ELR (cell line): ENCODE measurements around the gene ITGB5.

Source experiments
- DNase-seq: peaks from one replicate; pipeline ENCODE4 v3.0.0-alpha.2; 2015; ENCODE audit warnings: low read depth

ITGB5 gene

DNA sequence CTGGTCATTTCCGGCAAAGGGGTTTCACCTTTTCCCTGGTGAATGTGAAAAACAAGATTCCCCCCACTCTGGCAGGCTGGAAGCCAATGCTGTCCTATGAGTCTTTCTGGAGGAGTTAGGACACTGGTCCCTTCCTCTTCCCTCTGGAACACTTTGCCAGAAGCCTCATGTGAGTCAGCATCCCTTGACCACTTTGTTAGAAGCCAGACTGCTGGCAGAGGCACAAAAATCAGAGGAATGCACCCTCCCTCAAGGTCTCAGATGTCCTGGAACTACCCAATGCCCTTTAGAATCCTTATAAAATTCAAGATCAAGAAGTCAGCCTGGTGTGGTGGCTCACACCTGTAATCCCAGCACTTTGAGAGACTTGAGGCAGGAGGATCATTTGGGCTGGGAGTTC, 26.6 kb downstream of the ITGB5 start:
- peak; percentile 98 for DNase-seq

DNA sequence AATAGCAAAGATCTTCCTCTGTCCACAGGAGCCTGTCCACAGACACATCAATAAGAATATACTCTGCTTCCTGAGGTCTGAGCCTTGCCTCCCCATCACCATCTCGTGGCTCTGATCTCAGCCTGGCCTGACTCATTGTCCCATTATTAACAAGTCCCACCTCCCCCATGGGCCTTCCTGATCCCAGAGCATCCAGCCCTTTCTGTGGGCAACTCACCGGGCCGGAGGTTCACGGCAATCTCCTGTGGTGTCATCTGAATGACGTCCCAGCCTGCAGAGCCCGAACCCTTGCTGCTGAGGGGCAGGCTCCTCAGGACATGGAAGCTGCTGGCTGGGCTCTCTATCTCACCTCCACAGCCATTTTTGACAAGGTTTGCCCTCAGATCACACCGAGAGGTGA, 28.1 kb downstream of the ITGB5 start:
- DNase-seq: peak; percentile 95

DNA sequence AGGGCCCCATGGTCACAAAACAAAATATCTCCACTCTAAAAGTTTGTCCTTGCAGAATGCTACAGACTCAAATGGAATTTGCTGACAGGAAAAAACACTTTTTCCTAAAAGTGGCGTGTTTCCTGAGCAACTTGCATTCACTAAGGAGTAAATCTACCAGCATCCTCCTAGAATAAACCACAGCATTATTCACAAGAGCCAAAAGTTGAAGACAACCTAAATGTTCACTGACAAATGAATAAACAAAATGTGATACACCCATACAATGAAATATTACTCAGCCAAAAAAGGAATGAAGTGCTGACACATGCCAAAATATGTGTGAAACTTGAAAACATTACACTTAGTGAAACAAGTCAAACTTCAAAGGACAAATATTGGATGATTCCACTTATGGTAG, 28.9 kb downstream of the ITGB5 start:
- DNase-seq: peak; percentile 63

DNA sequence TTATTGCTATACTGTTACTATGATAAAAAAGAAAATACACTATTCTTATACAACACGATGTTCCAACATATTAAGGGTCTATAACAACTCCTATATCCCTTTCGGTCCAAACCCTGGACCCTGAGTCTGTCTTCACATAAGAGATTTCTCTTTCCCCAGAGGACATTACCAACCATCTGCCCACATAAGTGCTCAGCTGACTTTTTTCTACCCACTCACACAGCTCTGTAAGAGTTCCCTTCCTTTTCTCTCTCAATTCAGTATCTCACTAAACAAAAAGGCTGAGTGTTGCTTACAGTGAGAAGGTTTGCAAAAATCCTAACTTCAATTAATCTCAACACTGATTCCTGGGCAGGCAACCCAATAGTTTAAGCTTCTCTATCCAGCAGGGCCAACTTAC, 30.5 kb downstream of the ITGB5 start:
- no peak for DNase-seq

DNA sequence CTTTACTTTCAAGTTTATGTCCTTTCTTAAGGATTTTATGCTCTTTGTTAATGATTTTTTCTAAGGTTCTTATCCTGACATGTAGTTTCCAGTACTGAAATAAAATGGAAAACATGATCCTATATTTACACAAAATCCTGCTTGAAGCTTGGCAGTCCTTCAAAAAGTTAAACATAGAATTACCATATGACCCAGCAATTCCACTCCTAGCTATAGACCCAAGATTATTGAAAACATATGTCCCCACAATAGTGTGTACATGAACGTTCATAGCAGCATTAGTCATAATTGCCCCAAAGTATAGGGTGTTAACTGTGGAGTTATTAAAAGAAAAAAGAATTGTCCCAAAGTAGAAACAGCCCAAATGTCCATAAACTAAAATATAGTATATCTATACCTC, 33.2 kb downstream of the ITGB5 start:
- peak; percentile 36 for DNase-seq

DNA sequence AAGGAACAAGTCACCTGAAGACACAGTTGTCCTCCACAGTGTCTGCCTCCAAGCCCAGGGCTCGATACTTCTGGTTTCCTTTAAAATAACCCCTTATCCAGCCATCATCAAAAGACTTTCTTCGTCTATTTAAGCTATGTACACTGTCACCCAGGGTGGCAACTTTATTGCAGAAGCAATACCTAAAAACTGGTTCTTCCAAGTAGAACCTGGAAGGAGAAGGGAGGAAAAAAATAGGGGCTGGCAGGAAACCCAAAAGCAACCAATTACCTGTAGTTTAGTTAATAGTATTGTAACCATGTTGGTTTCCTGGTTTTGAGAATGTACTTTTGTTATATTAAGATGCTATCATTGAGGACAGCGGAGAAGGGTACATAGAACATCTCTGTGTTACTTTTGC, 33.7 kb downstream of the ITGB5 start:
- no peak for DNase-seq

DNA sequence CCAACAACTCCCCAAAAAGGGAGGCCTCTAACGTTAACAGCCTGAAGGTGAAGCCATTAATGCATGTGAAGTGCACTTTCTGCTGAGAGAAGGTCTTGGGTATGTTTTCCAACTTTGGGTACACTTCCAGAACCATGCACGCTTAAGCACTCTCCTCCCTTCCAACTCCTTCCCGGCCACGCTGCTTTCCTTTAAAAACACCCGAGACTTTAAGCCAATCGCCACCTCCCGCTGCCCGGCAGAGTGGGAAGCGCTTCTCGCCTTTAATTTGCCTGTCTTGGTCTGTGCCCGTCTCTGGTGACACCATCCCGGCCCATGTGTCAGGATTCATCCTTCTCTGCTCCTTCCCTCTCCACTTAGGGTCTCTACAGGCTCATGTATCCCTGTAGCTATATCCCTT, 35.3 kb downstream of the ITGB5 start:
- DNase-seq: no peak

DNA sequence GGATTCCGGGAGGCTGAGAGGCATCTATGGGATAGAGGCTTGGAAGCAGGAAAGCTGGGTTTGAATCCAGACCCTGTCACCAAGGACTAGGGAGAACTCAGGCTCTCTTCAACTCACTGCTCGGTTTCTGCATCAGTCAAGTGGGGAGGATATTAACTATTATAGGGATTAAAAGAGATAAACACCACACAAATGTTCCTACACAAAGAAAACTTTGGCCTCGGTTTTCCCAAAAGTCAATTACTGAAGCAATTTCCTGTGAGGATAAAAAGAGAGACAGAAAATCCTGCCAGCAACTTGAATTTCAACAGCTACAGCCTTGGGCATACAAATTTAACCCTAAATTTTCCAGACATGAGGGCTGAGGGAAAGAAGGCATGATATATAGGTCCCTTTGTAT, 36.0 kb downstream of the ITGB5 start:
- DNase-seq: no peak

DNA sequence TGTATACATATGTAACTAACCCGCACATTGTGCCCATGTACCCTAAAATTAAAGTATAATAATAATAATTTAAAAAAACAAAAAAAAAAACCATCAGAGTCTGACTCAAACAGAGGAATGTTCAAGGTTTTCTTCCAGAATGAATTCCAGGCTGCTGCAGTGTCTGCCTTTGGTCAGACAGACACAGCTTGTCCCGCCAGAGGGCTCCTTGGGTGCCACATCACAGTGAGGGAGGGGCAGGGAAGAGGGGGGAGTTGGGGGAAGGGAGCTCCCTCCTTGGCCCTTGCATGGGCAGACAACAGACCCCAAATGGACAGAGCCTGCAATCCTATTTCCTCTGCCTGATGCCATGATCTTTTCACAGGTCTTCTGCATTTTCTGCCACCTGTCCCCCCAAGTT, 36.5 kb downstream of the ITGB5 start:
- DNase-seq: peak; percentile 59

DNA sequence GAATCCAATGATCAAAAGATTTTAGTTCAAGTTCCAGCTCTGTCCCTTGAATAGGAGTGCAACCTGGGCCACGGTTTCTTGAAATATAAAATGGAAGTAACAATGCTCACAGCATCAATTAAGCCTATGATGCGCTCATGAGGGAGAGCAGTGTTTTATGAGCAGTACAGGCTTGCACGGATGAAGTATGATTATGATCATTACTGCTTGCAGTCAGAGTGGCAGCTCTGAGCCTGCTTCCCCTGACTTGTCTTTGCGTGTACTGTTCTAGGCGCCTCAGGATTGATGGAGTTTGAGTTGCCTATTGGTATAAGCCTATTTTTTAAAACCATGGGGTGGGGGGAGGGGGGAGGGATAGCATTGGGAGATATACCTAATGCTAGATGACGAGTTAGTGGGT, 37.0 kb downstream of the ITGB5 start:
- DNase-seq: no peak

DNA sequence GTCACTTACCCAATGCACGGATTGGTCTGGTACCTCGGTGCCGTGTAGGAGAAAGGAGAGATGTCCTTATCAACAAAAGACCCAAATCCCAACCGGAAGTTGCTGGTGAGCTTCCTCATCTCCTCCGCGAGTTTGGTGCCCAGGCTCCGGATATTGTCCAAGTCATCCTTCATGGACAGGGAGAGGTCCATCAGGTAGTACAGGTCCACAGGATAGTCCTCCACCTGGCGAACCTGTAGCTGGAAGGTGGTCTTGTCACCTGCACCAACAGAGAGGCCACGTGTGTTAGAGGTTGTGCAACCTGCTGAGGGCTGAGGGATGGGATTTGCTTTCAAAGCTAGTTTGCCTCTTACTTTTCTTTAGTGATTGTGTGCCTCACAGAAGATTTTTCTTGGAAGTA, 38.9 kb downstream of the ITGB5 start:
- DNase-seq: no peak

DNA sequence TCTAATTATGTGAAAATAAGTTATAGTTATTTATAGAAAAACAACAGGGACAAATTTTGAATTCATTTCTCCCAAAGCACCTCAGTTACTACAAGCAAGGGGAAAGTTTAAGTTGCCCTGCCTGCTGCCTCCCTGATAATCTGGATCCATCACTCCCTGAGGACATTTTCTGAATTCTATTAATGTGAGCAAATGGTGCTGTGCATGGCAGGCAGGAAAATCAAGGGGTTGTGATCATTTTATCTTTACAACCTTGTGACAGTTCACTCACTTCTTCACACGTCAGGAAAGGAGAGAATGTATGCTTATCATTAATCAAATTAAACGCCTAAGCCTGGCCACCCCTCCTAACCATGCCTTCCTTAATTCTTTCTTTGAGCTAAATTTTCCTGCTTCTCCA, 39.3 kb downstream of the ITGB5 start:
- no peak for DNase-seq

DNA sequence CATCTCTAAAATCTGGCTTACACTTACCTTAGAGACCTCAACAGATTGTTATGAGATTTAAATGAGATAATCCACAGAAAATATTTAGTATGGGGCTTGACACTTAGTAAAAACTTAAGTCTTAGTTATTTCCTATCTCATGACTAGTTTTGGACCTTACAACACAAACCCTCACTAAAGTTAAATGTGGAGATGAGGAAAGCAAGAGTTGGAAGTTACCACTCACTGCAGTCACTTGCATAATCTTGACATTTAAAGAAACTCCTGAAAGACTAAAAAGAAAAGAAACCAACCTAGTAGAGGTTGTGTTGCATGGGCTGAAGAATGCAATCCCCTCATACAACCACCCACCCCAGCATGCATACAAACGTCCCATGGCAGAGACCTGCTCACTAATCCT, 40.1 kb downstream of the ITGB5 start:
- DNase-seq: no peak

DNA sequence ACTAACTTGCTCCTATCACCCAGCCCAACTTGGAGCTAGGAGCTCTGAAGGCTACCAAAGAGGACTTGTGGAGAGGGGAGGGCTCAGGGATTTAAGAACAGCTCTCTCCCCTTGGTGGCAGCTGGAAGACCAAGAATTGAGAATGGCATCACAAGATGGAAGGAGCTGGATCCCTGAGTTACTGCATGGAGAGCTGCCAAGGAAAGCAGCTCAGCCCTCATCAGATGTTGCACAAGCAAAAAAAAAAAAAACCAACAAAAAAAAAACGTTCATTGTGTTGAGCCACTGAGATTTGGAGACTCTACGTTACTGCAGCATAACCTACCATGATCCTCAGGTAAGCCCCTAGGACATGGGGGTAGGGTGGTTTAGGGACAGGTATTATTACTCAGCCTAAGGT, 41.0 kb downstream of the ITGB5 start:
- peak; percentile 49 for DNase-seq

DNA sequence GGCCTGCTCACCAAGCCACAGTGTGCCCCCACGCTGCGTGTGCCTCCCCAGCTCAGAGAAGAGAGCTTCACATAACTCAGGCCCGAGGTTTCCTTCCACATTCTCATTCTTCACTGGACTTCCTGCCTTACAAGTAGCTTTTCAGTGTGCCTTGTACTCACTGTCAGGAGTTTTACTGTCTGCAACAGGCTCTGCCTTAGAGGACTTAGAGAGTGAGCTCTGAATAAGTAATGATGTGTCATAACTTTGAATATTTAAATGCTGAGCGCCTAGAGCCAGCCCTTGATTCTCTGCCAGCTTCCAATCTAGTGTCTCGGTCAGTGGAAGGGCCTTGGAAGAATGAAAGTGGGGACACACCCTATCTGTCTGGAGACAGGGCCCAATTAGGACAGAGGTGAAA, 41.8 kb downstream of the ITGB5 start:
- peak; percentile 96 for DNase-seq

DNA sequence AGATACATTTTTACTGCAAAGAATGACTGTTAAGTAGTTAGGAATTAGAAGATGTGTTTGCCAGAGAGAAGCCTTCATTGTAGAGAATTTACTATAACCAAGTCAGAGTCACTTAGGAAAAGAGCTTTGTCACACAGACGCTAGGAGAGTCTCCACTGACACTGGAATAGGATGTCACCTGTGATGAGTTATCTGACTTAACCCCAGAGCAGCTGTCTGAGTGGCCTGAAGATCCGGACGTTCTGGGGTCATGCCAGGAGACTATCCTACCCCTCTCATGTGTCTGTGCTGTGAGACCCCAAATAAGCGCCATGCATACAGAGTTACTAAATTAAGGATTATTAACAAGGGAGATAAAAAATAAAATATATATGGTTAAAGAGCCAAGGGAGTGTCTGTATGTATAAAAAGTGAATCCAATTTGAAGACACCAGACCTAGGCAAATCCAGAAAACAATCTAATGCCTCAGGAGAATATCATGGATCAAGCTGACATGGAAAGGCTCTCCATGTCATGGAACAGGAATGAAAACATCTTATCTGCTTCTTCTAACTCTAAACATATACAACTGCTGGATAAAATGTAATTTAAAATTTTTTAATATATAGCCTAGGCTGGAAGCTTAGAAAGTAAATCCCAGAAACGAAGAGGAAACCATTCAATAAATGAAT, 43.5 kb downstream of the ITGB5 start:
- DNase-seq: no peak

DNA sequence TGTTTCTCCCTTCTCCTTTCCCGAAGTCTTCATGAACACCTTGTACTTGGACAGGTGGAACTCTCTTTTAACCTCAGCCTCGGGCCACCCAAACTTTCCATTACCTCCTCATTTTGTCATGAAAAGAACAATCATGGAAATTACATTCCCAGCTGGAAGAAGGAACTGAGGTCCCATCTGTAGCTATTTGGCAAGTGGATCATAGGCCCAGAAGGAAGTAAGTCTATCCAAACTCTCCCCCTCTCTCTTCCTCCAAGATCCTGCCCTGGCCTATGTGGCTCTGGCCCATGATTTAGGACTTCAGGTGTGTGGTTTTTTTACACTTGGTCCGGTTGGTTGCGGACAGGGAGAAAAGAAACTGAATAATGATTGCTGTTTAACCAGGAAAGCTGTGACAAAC, 44.1 kb downstream of the ITGB5 start:
- DNase-seq: no peak

DNA sequence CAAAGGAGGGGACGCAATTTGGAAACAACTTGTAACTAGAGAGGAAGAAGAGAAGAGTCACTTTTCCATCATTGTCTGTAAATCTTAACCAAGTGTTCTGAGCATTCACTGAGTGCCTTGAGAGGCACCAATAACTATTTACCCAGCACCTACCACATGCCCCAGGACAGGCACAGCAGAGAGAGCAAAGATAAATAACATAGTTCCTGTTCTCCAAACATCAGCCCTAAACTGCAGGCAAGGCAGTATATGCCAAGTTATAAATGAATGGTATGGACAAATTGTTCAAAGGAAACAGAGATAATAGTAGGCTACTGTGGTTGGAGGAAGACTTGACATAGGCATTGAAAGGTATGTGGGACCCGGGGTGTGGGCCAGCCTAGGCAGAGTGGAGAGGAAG, 45.6 kb downstream of the ITGB5 start:
- DNase-seq: no peak

DNA sequence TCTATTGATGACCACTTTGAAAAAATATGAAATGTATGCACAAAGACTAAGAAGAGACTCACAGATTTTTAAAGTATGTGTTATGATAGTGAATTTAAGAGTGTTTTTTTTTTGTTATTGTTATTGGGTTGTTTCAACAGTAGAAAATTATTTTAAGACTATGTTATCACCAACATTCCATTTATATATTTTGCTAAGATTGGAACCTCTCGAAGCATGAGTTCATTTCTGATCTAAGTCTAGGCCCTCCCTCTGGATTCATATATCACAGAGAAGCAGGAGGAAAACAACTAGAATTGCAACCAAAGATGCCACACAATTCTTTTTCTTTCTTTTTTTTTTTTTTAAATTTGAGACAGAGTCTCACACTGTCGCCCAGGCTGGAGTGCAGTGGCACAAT, 46.8 kb downstream of the ITGB5 start:
- no peak for DNase-seq

DNA sequence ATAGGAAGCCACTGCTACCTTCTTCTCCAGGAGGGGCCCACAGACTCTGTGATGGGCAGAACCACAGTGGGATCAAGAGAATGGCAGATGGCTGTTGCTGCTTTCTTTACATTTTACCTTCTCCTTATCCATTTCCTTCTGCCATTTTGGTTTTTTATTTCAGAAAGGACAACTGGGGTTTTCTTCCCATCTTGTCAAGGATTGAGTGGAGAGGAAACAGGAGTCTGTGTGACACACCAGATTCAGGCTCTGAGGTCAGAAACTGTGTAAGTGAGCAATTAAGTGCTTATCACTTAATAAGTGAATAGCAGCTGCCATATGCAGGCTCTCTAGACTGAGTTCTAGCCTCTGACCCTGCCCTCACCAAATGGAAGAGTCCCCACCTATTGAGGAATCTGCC, 47.3 kb downstream of the ITGB5 start:
- no peak for DNase-seq

DNA sequence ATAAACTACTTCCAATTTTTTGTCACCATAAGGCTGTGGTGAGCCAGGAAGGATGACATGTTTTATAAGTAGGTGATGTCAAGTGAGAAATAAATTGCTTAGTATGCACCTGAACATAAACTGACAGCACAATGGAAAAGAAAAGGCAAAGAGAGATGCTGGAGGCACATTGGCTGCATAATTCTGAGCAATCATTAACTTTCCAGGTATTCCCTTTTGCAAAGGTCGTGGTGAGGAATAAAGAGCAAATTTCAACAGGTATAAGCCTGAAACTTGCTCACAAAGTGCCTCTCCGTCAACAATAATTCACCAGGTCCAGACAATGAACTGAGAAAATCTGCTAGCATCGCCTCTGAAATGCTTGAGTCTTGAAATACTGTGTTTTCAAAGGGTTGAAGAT, 48.2 kb downstream of the ITGB5 start:
- no peak for DNase-seq

DNA sequence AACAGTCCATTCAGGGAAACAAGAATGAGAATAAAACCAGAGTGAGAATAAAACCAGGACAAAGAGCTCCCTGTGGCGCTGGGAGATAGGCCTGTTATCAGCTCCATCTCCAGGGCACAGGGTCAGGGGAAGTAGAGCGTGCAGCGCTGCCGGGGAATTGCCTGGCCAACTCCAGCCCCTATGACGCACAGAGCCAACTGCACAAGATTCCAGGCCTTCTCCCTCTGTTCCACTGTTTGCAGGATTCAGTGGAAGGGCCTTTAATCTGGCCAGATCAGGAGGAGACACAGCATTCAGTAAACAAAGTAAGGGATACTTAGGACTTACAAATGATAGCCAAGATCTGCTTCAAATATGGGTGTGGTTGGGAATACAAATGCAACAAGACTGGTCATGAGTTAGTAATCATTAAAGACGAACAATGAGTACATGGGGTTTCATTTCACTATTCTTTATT, 49.4 kb downstream of the ITGB5 start:
- peak; percentile 93 for DNase-seq

DNA sequence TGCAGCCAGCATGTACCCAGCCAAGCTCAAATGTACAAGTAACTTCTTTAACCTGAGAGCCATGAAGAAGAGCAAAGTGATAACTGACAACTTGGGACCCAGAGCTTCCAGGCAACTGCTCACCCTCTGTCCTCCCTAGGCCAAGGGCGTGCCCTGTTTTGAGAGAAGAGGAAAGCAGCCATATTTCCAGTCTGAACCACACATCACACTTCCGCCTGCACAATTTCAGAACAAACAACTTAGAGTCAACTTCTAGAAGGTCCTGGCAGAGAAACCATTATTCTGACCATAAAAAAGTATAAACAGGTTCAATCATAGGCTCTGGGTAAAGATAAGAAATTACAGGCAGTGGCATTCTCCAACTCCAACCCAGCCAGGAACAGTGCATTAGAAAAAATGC, 50.1 kb downstream of the ITGB5 start:
- no peak for DNase-seq

DNA sequence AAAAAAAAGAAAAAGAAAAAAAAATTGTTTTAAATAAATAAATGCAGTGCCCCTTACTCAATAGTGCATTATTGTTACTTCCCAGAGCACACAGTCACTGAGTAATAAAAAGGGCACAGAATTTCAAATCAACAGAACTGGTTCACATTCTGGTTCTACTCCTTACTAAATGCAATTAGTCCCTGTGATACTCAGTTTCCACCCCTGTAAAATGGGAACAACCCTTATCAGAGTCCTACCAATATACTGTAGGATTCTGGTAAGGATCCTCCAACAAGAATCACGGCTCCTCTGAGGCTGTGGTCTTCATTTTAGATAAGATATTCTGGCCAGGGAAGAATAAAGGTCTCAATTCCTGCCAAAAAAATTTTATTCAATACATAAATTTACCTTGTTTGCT, 50.7 kb downstream of the ITGB5 start:
- DNase-seq: no peak
